Activated CD8-positive, alpha-beta memory T cell treated with anti-CD3 and anti-CD28 coated beads, Interleukin-2, amount 50 U/mL, for 4 hours (primary cell): ENCODE data around the gene TFPI.

Experiments used
- DNase-seq: peaks from one replicate; pipeline ENCODE4 v3.0.0-alpha.2; 2020

Gene TFPI

GRCh38 chr2:187461294-187462261, 92.7 kb downstream of the TFPI start:
- no peak for DNase-seq

GRCh38 chr2:187459256-187459655, 95.0 kb downstream of the TFPI start:
- no peak for DNase-seq

- no peak for DNase-seq
Measured at GRCh38 chr2:187453078-187453641, 101.1 kb downstream of the TFPI start.

- no peak for DNase-seq
Measured at GRCh38 chr2:187451510-187451909, 102.7 kb downstream of the TFPI start.

- no peak for DNase-seq
Measured at GRCh38 chr2:187447336-187447735, 106.9 kb downstream of the TFPI start.

- no peak for DNase-seq
Measured at GRCh38 chr2:187446711-187447110, 107.5 kb downstream of the TFPI start.

- no peak for DNase-seq
Measured at GRCh38 chr2:187445051-187445450, 109.2 kb downstream of the TFPI start.

- DNase-seq: no peak
Measured at GRCh38 chr2:187442778-187443177, 111.5 kb downstream of the TFPI start.

- no peak for DNase-seq
Measured at GRCh38 chr2:187442378-187442777, 111.9 kb downstream of the TFPI start.

- DNase-seq: no peak
Measured at GRCh38 chr2:187440101-187440675, 114.0 kb downstream of the TFPI start.

- DNase-seq: no peak
Measured at GRCh38 chr2:187438455-187438854, 115.8 kb downstream of the TFPI start.

GRCh38 chr2:187435756-187436155, 118.5 kb downstream of the TFPI start:
- DNase-seq: no peak

GRCh38 chr2:187435078-187435477, 119.2 kb downstream of the TFPI start:
- DNase-seq: no peak

GRCh38 chr2:187434342-187434785, 119.9 kb downstream of the TFPI start:
- no peak for DNase-seq

GRCh38 chr2:187431911-187432310, 122.3 kb downstream of the TFPI start:
- no peak for DNase-seq

GRCh38 chr2:187429989-187430388, 124.2 kb downstream of the TFPI start:
- DNase-seq: no peak

- DNase-seq: no peak
Measured at GRCh38 chr2:187424146-187424545, 130.1 kb downstream of the TFPI start.

GRCh38 chr2:187422282-187422681, 132.0 kb downstream of the TFPI start:
- DNase-seq: no peak

GRCh38 chr2:187421519-187421918, 132.7 kb downstream of the TFPI start:
- no peak for DNase-seq

- no peak for DNase-seq
Measured at GRCh38 chr2:187419808-187420207, 134.4 kb downstream of the TFPI start.

- DNase-seq: no peak
Measured at GRCh38 chr2:187415449-187415848, 138.8 kb downstream of the TFPI start.
